Ovary (tissue), 9 donors: Measurements from ENCODE around the gene JPH3. TPM values are rescaled to one million over a fixed set of nuclear protein-coding genes. Genes with fewer than 3 reads are reported as not detected.

Experiments used
- DNase-seq, 5 donors: peaks; one replicate each; pipeline ENCODE4 v3.0.0-alpha.2; 2019 to 2020
- H3K27ac ChIP-seq, 2 donors: fragments of 200-600 bp; one replicate each; pipeline versions ENCODE4 v1.5.1 to v1.8.0; 2019 to 2022
- H3K27me3 ChIP-seq: fragments of 200-600 bp; one replicate; pipeline ENCODE4 v1.8.0; 2022
- H3K36me3 ChIP-seq: fragments of 200-600 bp; sonication (generic); one replicate; pipeline ENCODE4 v1.5.1; 2019
- H3K4me1 ChIP-seq: one replicate; pipeline ENCODE4 v1.8.1; 2013; ENCODE audit warnings: mild to moderate bottlenecking, moderate library complexity; ENCODE audit not compliant: insufficient read depth
- H3K4me3 ChIP-seq: fragments of 200-600 bp; sonication (generic); one replicate; pipeline ENCODE4 v1.5.1; 2017
- H3K9me3 ChIP-seq, 2 donors: fragments of 200-600 bp in 1 of 2; sonication (generic) in 1 of 2; one replicate each; pipeline versions ENCODE4 v1.5.1 to v1.8.1; 2013 to 2019; ENCODE audit warnings: mild to moderate bottlenecking in 1 of 2, moderate library complexity in 1 of 2
- CTCF ChIP-seq, 3 donors: fragments of 450-650 bp in 2 of 3; fragments of 200-600 bp in 1 of 3; IDR thresholded peaks; one replicate each; pipeline versions ENCODE4 v1.5.1 to v1.8.0; 2016 to 2022; ENCODE audit warnings: antibody characterized with exemption in 3 of 3, mild to moderate bottlenecking in 1 of 3
- EP300 ChIP-seq: sonication (generic); formaldehyde crosslinking; IDR thresholded peaks from one replicate; pipeline ENCODE4 v1.6.1; 2017; ENCODE audit warnings: antibody characterized with exemption
- POLR2A ChIP-seq: fragments of 450-650 bp; IDR thresholded peaks from one replicate; pipeline ENCODE4 v1.6.1; 2017; ENCODE audit warnings: antibody characterized with exemption, mild to moderate bottlenecking, moderate library complexity
- WGBS, 3 donors: extraction: QIAGEN DNeasy Blood & Tissue Kit in 1 of 3; methylation state at CpG; one replicate each; pipeline versions ENCODE4 v1.1.5 to v1.1.7; 2013 to 2017; 5-methylcytosine and 5-hydroxymethylcytosine counted together
- intact Hi-C, 4 donors: fragments of 100-400 bp; cut with DNase I; formaldehyde crosslinking; loops; one replicate each; pipeline versions ENCODE4 v1.11.0 to v1.15.1; 2022 to 2023
- polyA plus RNA-seq, 2 donors: library from polyadenylated mRNA; stranded (reverse); fragments of 200-250 nt in 1 of 2; fragments of 350-450 nt in 1 of 2; fragmentation: Illumina TruSeq in 1 of 2; extraction: RNeasy Lipid Tissue Mini Kit (QIAGEN cat#74804) in 1 of 2; gene quantifications; one replicate each; pipeline ENCODE4 v1.2.3, GENCODE V29; 2013 to 2014
- total RNA-seq, 7 donors: library from RNA; depleted of rRNA in 2 of 7; stranded (reverse); fragments of >200 nt in 2 of 7; fragmentation: NEBNext Ultra II Directional in 3 of 7; extraction: Animal tissue kit (Norgen Biotek cat#: 25700) in 3 of 7; gene quantifications; one replicate each; pipeline versions ENCODE4 v1.1.0 to v1.2.4, GENCODE V29; 2016 to 2023
- donor health status: DM: no; HTN: no; CAD: no; lungs with moderate emphysema.
- donor health status: DM: no; HTN: no; CAD: no.
- donor health status: Bipolar disorder and iron deficiency.
- donor health status: DM: yes; HTN: yes; CAD: no.
- donor health status: DM: no; HTN: no; CAD: no.
- donor health status: DM: yes; HTN: yes; CAD: no.

Gene JPH3
- total and polyA plus RNA-seq, 9 donors, result 0.11 to 0.62 (median 0.30) TPM; not detected in 3

GRCh38 chr16:87613961-87614360, 11.7 kb downstream of the JPH3 start:
- no peaks in the 10 kb centered on the region for H3K36me3 ChIP-seq
- H3K4me3 ChIP-seq, result no peak overlapping the region
- intact Hi-C loops, result no loop called here
- H3K27ac ChIP-seq, result no peak overlapping the region
- TF ChIP-seq CTCF (IDR thresholded peaks at IDR 0.05) (no peak), POLR2A (no peak), EP300 (no peak)
- no peaks in the 10 kb centered on the region for H3K4me1 ChIP-seq
- H3K27me3 ChIP-seq, result no peaks in the 10 kb centered on the region
- no peaks in the 10 kb centered on the region for H3K9me3 ChIP-seq
- WGBS, 3 donors, result 80 to 85% (median 82%) methylated on average over 10 of the region's 10 CpGs
- no peak for DNase-seq

GRCh38 chr16:87615621-87616041, 13.3 kb downstream of the JPH3 start:
- H3K4me3 ChIP-seq, result no peak overlapping the region
- no peak overlapping the region for H3K27ac ChIP-seq
- H3K9me3 ChIP-seq, result no peaks in the 10 kb centered on the region
- intact Hi-C loops, result no loop called here
- 31 to 64% (median 50%) methylated on average over 19 of the region's 19 CpGs for WGBS, 3 donors
- no peak for DNase-seq
- H3K4me1 ChIP-seq, result no peaks in the 10 kb centered on the region
- H3K36me3 ChIP-seq, result no peaks in the 10 kb centered on the region
- H3K27me3 ChIP-seq, result no peaks in the 10 kb centered on the region
- TF ChIP-seq POLR2A, result no peak
- TF ChIP-seq CTCF (IDR thresholded peaks at IDR 0.05), result no peak
- no peak for TF ChIP-seq EP300

GRCh38 chr16:87616556-87616955, 14.2 kb downstream of the JPH3 start:
- Histone ChIP-seq H3K36me3 (no peaks in the 10 kb centered on the region), H3K4me1 (no peaks in the 10 kb centered on the region), H3K4me3 (no peak overlapping the region), H3K9me3 (no peaks in the 10 kb centered on the region), H3K27me3 (no peaks in the 10 kb centered on the region), H3K27ac (no peak overlapping the region)
- DNase-seq, result no peak
- intact Hi-C loops, result no loop called here
- TF ChIP-seq CTCF (IDR thresholded peaks at IDR 0.05), result no peak
- 76 to 78% (median 77%) methylated on average over 17 of the region's 17 CpGs for WGBS, 3 donors

- 70 to 78% (median 73%) methylated on average over 12 of the region's 12 CpGs for WGBS, 3 donors
- H3K36me3 ChIP-seq, result no peaks in the 10 kb centered on the region
- H3K27me3 ChIP-seq, result no peaks in the 10 kb centered on the region
- H3K9me3 ChIP-seq, result no peaks in the 10 kb centered on the region
- no peak for DNase-seq
- H3K4me3 ChIP-seq, result no peak overlapping the region
- TF ChIP-seq POLR2A (no peak), CTCF (IDR thresholded peaks at IDR 0.05) (no peak), EP300 (no peak)
- intact Hi-C loops, result no loop called here
- H3K4me1 ChIP-seq, result no peaks in the 10 kb centered on the region
- no peak overlapping the region for H3K27ac ChIP-seq
Measured at GRCh38 chr16:87618216-87618615, 15.9 kb downstream of the JPH3 start.
